Measurements from ENCODE around the gene PPIL4.

Gene PPIL4

DNA sequence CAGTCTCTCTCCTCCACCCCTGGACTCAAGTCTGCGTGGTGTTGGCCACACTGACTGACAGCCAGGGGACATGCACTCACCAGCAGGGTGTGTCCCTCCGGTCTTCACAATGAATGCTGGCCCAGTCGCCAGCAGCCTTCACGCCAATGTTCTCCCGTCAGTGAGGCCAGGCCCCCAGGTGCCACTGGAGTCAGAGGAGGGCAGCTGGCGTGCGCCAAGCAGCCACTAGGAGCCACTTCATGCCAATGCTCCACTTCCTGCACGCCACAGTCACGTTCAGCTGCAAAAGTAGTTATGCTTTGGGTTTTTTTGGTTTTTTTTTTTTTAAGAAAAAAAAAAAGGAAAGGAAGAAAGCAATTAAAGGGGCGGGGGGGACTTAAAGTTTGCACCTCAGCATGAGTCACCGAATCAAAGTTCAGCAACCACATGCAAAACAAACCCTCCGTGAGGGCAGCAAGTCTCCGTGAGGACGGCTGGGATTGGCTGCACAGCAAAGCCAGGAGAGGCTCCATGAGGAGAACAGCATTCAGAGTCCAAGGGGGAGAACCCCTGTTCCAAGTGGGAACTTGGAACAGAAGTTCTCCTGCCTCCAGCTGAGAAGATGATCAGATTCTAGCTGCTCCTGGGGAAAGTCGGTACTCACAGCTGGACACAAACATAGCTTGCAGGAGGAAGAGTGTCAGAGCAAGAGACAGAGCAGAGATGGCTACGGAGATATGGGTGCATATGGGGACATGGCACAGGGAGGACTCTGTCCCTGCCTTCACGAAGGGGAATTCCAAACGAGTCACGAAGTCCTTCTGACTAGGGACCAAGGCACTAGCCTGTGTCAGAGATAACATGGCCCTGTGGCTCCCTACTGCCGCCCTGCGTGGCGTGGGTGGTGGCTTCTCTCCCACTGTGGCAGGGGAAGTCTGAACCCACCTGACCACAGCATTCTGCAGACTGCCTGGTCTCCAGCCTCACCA lies 60.8 kb downstream of the PPIL4 start, which contains the start of gene ZC3H12D:
ZC3H12D (minus strand) TSS at position 282 of the 968 bp plus-strand sequence. CDS start 10,471 bp downstream, outside the sequence.
- Mint-ChIP-seq H3K4me1 (ENCODE audit: low read depth in 2 of 2) (peaks cover 42 to 55% of the 10 kb centered on the region in 2 donors), H3K27me3 (no peaks in the 10 kb centered on the region), H3K36me3 (ENCODE audit: insufficient read depth) (peaks cover 54% of the 10 kb centered on the region), H3K27ac (peak within 1 kb of the TSS; percentile 99 to 100), H3K4me3 (peak within 1 kb of the TSS; percentile 86 to 98), H3K9me3 (no peaks in the 10 kb centered on the region)
- DNase-seq, result peak; percentile 70 to 74 (median 72)
- peak; percentile 77 for ATAC-seq (replicated peaks)

GRCh38 chr6:149483849-149484655 lies 61.8 kb downstream of the PPIL4 start:
- peaks cover 45 to 58% of the 10 kb centered on the region in 2 donors for H3K4me1 Mint-ChIP-seq (ENCODE audit: low read depth in 2 of 2)
- DNase-seq, result peak in 1 of 3 experiments; percentile 10
- ATAC-seq (replicated peaks), result no peak
- peak overlapping the region; percentile 99 to 100 for H3K27ac Mint-ChIP-seq
- peak overlapping the region; percentile 86 to 98 for H3K4me3 Mint-ChIP-seq
- H3K27me3 Mint-ChIP-seq, result no peaks in the 10 kb centered on the region
- peaks cover 54% of the 10 kb centered on the region for H3K36me3 Mint-ChIP-seq (ENCODE audit: insufficient read depth)
- no peaks in the 10 kb centered on the region for H3K9me3 Mint-ChIP-seq

DNA sequence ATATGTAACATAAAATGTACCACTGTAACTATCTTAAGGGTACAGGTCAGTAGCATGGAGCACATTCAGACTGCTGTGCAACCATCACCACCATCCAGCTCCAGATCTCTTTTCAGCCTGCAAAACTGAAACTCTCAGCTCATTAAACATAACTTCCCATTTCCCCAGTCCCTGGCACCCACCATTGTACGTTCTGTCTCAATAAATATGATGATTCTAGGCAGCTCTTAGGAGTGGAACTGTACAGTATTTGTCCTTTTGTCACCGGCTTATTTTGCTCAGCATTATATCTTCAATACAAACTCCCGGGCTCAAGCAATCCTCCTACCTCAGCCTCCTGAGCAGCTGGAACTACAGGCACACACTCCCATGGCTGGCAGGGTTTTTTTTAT lies 62.5 kb downstream of the PPIL4 start:
- H3K27ac Mint-ChIP-seq, result peak overlapping the region; percentile 99 to 100

DNA sequence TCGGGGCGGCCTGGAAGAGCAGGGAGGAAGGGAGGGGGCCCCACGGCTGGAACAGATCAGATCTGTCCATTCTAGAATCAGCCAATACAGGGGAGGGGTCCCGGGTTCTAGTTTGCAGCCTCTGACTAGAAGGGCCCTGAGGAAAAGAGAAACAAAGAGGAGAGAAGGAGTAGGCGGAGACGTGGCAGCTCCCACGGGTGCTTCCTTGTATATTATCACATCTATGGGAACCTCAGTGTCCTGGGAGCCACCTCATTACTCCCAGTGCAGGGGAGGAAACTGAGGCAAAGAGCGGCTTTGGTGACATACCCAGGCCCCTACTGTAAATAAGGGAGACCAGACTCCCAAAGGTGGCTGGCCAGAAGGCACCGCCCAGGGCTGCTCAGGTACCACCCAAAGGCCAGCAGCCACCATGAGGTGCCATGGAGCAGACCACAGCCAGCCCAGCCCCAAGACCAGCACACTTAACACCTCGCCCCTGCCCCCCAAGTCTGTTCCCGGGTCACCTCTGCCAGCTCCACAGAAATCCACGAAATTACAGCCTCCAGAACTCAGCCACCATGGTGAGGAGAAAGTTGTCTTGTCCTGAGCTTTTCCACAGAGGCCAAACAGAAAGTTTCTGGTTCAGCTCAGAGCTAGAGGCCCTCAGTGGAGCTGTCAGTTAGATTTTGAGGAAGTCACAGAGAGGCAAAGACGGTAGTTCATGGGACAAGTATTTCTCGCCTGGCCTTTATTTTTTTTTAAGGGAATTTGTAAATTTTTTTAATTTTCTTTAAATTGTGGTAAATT lies 63.1 kb downstream of the PPIL4 start:
- H3K4me1 Mint-ChIP-seq (ENCODE audit: low read depth in 2 of 2), result peaks cover 50 to 65% of the 10 kb centered on the region in 2 donors
- peak overlapping the region; percentile 99 to 100 for H3K27ac Mint-ChIP-seq
- no peaks in the 10 kb centered on the region for H3K9me3 Mint-ChIP-seq
- DNase-seq (no peak), ATAC-seq (replicated peaks) (no peak)
- H3K36me3 Mint-ChIP-seq (ENCODE audit: insufficient read depth), result peaks cover 54% of the 10 kb centered on the region
- no peaks in the 10 kb centered on the region for H3K27me3 Mint-ChIP-seq
- H3K4me3 Mint-ChIP-seq, result peak overlapping the region; percentile 86 to 98

More for the DNA sequence above, 62.5 kb downstream of the PPIL4 start:
- DNase-seq (no peak), ATAC-seq (replicated peaks) (no peak)
- Mint-ChIP-seq H3K4me1 (ENCODE audit: low read depth in 2 of 2) (peaks cover 50 to 64% of the 10 kb centered on the region in 2 donors), H3K4me3 (peak overlapping the region; percentile 86 to 98), H3K36me3 (ENCODE audit: insufficient read depth) (peaks cover 54% of the 10 kb centered on the region), H3K27me3 (no peaks in the 10 kb centered on the region), H3K9me3 (no peaks in the 10 kb centered on the region)

- ATAC-seq (replicated peaks), result peak; percentile 9
- H3K27ac Mint-ChIP-seq, result peak overlapping the region; percentile 99 to 100
- H3K36me3 Mint-ChIP-seq (ENCODE audit: insufficient read depth), result peaks cover 49% of the 10 kb centered on the region
- no peaks in the 10 kb centered on the region for H3K9me3 Mint-ChIP-seq
- peak overlapping the region; percentile 86 to 98 for H3K4me3 Mint-ChIP-seq
- peaks cover 55 to 74% of the 10 kb centered on the region in 2 donors for H3K4me1 Mint-ChIP-seq (ENCODE audit: low read depth in 2 of 2)
- peak in 1 of 3 experiments; percentile 39 for DNase-seq
- no peaks in the 10 kb centered on the region for H3K27me3 Mint-ChIP-seq
These were observed 65.2 kb downstream of the PPIL4 start for GRCh38 chr6:149480502-149481280.

DNA sequence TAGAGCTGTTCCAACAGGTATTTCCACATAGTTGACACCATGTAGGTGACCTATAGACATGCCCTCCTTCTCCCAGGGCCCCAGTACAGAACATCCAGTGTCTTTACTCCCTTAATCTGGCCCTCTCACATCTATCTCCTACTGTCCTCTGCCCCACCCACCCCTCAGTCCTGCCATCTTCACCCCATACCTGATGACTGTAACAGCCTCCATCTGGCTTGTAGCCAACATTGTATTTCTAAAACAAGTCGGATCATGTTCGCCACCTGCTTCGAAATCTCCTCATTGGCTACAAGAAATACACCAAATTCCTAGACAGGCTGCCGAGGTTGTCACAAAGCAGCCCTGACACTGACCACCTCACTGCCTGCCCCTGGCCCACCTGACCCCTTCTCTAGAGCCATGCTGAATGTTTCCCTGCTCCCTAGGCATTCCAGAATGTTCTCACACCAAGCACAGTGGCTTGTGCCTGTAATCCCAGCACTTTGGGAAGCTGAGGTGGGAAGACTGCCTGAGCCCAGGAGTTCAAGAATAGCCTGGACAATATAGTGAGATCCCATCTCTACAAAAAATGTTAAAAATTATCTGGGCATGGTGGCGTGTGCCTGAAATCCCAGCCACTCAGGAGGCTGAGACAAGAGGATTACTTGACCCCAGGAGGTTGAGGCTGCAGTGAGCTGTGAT lies 67.1 kb downstream of the PPIL4 start:
- no peak for DNase-seq
- Mint-ChIP-seq H3K36me3 (ENCODE audit: insufficient read depth) (peaks cover 33% of the 10 kb centered on the region), H3K9me3 (no peaks in the 10 kb centered on the region), H3K27me3 (no peaks in the 10 kb centered on the region), H3K4me3 (peak overlapping the region in 1 of 2 donors; percentile 6), H3K4me1 (ENCODE audit: low read depth in 2 of 2) (peaks cover 42 to 55% of the 10 kb centered on the region in 2 donors), H3K27ac (peak overlapping the region; percentile 7 to 19)
- ATAC-seq (replicated peaks), result no peak

DNA sequence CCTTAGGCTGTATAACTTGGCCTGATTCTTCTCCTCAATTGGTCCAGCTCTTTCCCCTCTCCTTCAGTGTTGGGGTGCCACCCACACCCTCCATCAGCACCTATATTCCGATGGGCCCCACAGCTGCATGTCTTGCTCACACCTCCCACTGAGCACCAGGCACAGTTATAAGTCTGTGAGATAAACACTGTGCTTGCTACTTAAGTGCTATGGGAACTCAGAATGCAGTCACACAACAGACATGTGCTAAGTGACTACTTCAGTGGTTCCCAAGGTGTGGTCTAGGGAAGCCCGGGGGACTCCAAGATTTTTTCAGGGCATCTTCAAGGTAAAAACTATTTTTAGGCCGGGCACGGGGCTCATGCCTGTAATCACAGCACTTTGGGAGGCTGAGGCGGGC lies 68.3 kb downstream of the PPIL4 start:
- Mint-ChIP-seq H3K36me3 (ENCODE audit: insufficient read depth) (peaks cover 28% of the 10 kb centered on the region), H3K9me3 (no peaks in the 10 kb centered on the region), H3K27ac (peak overlapping the region in 1 of 2 donors; percentile 77), H3K27me3 (no peaks in the 10 kb centered on the region), H3K4me1 (ENCODE audit: low read depth in 2 of 2) (peaks cover 36 to 45% of the 10 kb centered on the region in 2 donors), H3K4me3 (no peak overlapping the region)
- DNase-seq (no peak), ATAC-seq (replicated peaks) (no peak)

- Mint-ChIP-seq H3K27ac (peak overlapping the region in 1 of 2 donors; percentile 77), H3K27me3 (no peaks in the 10 kb centered on the region), H3K4me3 (no peak overlapping the region)
These were observed 68.9 kb downstream of the PPIL4 start for GRCh38 chr6:149476789-149477455.

DNA sequence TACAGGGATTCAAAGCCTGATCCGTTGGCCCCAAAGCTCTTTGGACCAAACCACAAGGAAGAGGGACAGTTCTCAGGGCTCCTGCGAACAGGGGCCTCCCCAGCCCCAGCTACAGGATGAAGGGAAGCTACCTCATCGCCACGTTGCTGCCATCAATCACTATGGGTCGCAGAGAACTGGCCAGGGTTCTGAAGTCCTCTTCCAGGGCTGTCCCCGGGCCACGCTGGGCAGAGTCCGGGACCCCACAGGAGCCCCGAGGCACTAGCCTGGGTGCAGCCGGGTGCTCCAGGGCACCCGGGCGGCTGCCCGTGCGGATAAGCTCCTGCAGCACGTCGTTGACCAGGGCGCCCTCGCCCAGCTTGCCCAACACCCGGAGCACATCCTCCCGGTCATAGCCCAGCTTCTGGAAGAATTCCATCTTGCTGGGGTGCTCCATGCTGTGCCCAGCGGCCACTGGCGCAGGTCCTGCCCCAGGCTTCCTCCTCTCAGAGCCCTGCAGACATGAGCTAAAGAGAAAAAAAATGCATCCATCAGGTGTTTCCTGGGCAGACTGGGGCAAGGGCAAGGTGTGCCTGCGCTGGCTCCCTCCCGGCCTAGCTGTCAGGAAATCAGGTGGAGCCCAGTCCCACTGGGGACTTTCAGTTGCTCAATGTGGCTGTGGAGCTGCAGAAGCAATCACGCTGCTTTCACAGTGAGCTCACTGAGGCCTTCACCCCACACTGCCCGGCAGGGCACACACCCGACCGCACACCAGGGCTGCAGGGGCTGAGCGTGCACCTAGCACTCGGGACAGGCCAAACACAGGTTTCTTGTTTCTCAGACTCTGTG lies 71.5 kb downstream of the PPIL4 start:
- Mint-ChIP-seq H3K27ac (peak overlapping the region in 1 of 2 donors; percentile 41), H3K27me3 (no peaks in the 10 kb centered on the region), H3K9me3 (no peaks in the 10 kb centered on the region), H3K4me1 (ENCODE audit: low read depth in 2 of 2) (peaks cover 23 to 27% of the 10 kb centered on the region in 2 donors), H3K36me3 (ENCODE audit: insufficient read depth) (peaks cover 16% of the 10 kb centered on the region), H3K4me3 (no peak overlapping the region)
- no peak for ATAC-seq (replicated peaks)
- DNase-seq, result no peak

More at GRCh38 chr6:149476789-149477455, 68.9 kb downstream of the PPIL4 start:
- no peak for DNase-seq
- peaks cover 34 to 45% of the 10 kb centered on the region in 2 donors for H3K4me1 Mint-ChIP-seq (ENCODE audit: low read depth in 2 of 2)
- H3K9me3 Mint-ChIP-seq, result no peaks in the 10 kb centered on the region
- peaks cover 21% of the 10 kb centered on the region for H3K36me3 Mint-ChIP-seq (ENCODE audit: insufficient read depth)
- no peak for ATAC-seq (replicated peaks)

DNA sequence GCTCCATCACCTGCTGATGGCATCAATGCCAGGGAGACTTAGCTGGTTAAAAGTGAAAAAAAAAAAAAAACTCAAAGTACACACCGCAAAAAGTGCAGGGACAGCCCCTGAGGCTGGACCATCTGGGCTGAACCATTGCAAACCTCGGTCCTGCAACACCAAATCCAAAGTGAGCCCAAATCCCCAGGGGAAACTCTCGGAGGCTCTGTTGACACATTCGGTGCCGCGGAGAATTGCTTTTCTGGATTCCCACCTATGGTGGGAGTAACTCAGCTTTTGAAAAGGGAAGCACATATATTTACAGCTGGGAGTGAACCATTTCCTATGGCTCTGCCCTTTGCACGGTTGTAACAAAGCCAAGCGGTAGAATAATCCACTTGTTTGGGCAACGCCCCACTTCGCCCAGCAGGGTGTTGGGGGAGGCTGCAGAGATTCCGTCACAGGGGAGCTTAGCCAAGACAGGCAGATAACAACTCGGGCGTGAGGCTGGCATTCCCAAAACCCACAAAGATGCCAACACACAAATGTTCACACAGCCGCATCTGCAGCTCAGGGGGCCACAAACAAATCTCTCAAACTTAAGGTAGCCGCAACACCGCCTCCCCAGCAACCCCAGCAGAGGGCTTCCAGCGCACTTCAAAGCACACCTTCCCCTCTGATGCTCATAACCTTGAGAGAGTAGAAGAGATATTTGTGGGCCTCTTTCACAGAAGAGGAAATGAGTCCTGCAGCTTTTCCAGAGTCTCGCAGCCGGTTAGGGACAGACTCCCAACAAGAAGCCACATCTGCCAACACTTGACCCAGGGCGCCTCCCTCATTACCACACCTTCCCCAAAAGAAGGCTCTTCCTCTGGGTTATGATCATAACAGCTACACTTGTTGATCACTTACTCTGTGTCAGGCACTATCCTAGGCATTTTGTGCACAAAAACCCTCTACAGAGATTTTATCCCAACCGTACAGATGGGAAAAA lies 72.5 kb downstream of the PPIL4 start:
- H3K36me3 Mint-ChIP-seq (ENCODE audit: insufficient read depth), result peaks cover 20% of the 10 kb centered on the region
- ATAC-seq (replicated peaks) (no peak), DNase-seq (no peak)
- H3K4me1 Mint-ChIP-seq (ENCODE audit: low read depth in 2 of 2), result peaks cover 19 to 27% of the 10 kb centered on the region in 2 donors
- H3K27me3 Mint-ChIP-seq, result no peaks in the 10 kb centered on the region
- no peaks in the 10 kb centered on the region for H3K9me3 Mint-ChIP-seq
- H3K27ac Mint-ChIP-seq, result peak overlapping the region in 1 of 2 donors; percentile 23
- no peak overlapping the region for H3K4me3 Mint-ChIP-seq

All from effector memory CD8-positive, alpha-beta T cell (primary cell).